A673 (cell line): Measurements from ENCODE around the gene IL6R.

Experiments
- EZH2 ChIP-seq: fragments of 200-600 bp; sonication (generic); IDR thresholded peaks from 2 replicates; pipeline ENCODE4 v1.6.1; 2017; ENCODE audit warnings: borderline replicate concordance, low read depth, mild to moderate bottlenecking, mixed read lengths, antibody characterized with exemption, low read length; ENCODE audit not compliant: poor library complexity, severe bottlenecking
- TF ChIP-seq, protein P1 (sequence below): fragments of 300-800, 200-600 bp; sonication (generic); conservative IDR thresholded peaks from 2 replicates; pipeline ENCODE4 v1.5.1; 2017; ENCODE audit warnings: low read depth, mild to moderate bottlenecking, antibody characterized with exemption, low read length, moderate library complexity, mixed read lengths

DNA sequence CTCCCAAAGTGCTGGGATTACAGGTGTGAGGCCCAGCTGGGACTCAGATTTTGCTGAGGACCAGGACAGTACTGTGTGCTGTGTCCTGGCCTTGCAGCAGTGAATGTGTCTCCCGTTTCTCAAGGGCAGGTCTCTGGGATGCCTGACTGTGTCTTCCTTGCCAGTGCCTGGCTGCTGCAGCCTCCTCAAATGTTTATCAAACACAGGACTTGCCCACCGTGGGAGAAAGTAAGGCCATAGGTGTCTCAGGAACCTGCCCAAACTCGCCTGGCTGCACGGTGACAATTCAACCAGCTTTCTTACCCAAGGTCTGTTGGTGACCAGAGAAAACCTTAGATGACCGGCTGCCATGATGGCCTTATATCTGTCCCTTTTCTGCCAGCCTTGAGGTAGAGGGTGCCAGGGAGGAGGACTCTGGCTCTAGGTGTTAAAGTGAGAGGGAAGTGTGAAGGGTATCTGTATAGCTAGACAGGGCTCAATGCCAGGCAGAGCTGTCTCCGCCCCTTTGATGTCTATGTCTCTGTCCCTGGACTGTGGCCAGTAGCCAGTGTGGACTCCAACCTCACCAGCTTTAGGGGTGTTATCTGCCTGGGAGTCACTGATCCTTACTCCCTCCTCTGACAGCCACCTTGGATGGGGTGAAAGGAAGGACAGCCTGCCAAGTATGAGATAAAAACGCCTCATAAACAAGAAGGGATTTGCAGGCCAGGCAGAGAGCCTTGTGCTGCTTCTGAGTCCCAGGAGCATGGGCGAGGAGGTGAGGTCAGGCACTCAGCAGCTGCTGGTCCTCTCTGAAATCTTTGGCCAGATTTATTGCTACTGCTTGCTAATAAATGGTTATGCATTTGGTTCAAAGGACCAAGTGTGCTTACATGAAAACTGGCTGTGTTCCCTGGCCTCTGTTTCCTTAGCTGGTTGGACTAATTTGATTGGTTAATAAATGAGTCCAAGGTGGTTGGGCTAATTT lies 22.3 kb downstream of the IL6R start:
- TF ChIP-seq, protein P1, sequence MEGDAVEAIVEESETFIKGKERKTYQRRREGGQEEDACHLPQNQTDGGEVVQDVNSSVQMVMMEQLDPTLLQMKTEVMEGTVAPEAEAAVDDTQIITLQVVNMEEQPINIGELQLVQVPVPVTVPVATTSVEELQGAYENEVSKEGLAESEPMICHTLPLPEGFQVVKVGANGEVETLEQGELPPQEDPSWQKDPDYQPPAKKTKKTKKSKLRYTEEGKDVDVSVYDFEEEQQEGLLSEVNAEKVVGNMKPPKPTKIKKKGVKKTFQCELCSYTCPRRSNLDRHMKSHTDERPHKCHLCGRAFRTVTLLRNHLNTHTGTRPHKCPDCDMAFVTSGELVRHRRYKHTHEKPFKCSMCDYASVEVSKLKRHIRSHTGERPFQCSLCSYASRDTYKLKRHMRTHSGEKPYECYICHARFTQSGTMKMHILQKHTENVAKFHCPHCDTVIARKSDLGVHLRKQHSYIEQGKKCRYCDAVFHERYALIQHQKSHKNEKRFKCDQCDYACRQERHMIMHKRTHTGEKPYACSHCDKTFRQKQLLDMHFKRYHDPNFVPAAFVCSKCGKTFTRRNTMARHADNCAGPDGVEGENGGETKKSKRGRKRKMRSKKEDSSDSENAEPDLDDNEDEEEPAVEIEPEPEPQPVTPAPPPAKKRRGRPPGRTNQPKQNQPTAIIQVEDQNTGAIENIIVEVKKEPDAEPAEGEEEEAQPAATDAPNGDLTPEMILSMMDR: no peak
- TF ChIP-seq EZH2: no peak
